Thyroid gland (tissue), 4 donors: ENCODE results near the gene F2R. TPM values are rescaled to one million over a fixed set of nuclear protein-coding genes. Genes with fewer than 3 reads are reported as not detected.

ENCODE experiments used
- DNase-seq, 2 donors: peaks; one replicate each; pipeline ENCODE4 v3.0.0-alpha.2; 2019
- H3K27ac ChIP-seq, 3 donors: fragments of 200-600 bp; sonication (generic); 1 replicate in 2 of 3; 2 replicates in 1 of 3; pipeline ENCODE4 v1.5.1; 2016 to 2019; ENCODE audit warnings: mild to moderate bottlenecking in 1 of 3, moderate library complexity in 1 of 3
- H3K27me3 ChIP-seq: fragments of 200-600 bp; sonication (generic); one replicate; pipeline ENCODE4 v1.5.1; 2019
- H3K36me3 ChIP-seq, 2 donors: fragments of 200-600 bp; sonication (generic); one replicate each; pipeline ENCODE4 v1.5.1; 2016 to 2019
- H3K4me1 ChIP-seq, 2 donors: fragments of 200-600 bp; sonication (generic); one replicate each; pipeline ENCODE4 v1.5.1; 2017 to 2019
- H3K4me3 ChIP-seq, 3 donors: fragments of 200-600 bp; sonication (generic); replicated peaks in 1 of 3; 1 replicate in 2 of 3; 2 replicates in 1 of 3; pipeline ENCODE4 v1.5.1; 2016; ENCODE audit warnings: mild to moderate bottlenecking in 1 of 3
- H3K9me3 ChIP-seq: fragments of 200-600 bp; sonication (generic); one replicate; pipeline ENCODE4 v1.5.1; 2017
- POLR2A ChIP-seq, 2 donors: fragments of 450-650 bp; IDR thresholded peaks; one replicate each; pipeline ENCODE4 v1.6.1; 2017; ENCODE audit warnings: antibody characterized with exemption in 2 of 2, mild to moderate bottlenecking in 2 of 2, moderate library complexity in 1 of 2
- WGBS, 2 donors: methylation state at CpG; one replicate each; pipeline ENCODE4 v1.1.5; 2017; 5-methylcytosine and 5-hydroxymethylcytosine counted together
- intact Hi-C: fragments of 100-400 bp; cut with DNase I; formaldehyde crosslinking; loops from one replicate; pipeline ENCODE4 v1.15.1; 2023
- total RNA-seq, 4 donors: library from RNA; depleted of rRNA; stranded (reverse); fragments of >200 nt; gene quantifications; one replicate each; pipeline ENCODE4 v1.2.3, GENCODE V29; 2016
- TF ChIP-seq, protein P1 (sequence below), 6 experiments: fragments of 200-600 bp in 3 of 6; fragments of 450-650 bp in 3 of 6; sonication (generic) in 3 of 6; IDR thresholded peaks; one replicate each; pipeline ENCODE4 v1.5.1; 2016 to 2019; ENCODE audit warnings: antibody characterized with exemption in 6 of 6, mild to moderate bottlenecking in 2 of 6, inconsistent platforms in 1 of 6, moderate library complexity in 1 of 6

F2R gene
- 10 to 100 TPM in 1 of 4 donors, 1 to 10 TPM in 3; 5.7 to 27.9 (median 8.8) TPM for total RNA-seq

DNA sequence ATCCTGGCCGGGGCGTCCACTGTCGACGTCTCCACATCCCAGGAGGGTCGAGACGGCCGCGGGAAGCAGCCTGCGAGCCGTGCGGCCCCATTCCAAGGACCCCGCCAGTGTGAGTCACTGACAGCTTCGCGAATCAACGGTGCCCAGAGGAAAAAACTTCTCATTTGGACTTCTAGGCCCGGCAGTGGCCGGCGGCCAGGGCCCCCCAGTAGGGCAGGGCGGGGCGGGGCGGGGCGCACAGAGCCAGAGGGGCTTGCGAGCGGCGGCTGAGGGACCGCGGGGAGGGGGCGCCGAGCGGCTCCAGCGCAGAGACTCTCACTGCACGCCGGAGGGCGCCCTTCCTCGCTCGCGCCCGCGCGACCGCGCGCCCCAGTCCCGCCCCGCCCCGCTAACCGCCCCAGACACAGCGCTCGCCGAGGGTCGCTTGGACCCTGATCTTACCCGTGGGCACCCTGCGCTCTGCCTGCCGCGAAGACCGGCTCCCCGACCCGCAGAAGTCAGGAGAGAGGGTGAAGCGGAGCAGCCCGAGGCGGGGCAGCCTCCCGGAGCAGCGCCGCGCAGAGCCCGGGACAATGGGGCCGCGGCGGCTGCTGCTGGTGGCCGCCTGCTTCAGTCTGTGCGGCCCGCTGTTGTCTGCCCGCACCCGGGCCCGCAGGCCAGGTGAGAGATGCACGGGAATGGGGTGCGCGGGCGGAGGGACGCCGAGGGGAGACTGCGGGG lies at the start of gene F2R:
TSS of gene F2R (plus strand) at position 391 of the 720 bp plus-strand sequence. CDS start at position 573, 182 bp downstream.
- Histone ChIP-seq H3K36me3 (no peaks in the 10 kb centered on the region), H3K4me1 (peaks cover 6 to 9% of the 10 kb centered on the region in 2 donors), H3K27me3 (no peaks in the 10 kb centered on the region), H3K4me3 (peak within 1 kb of the TSS; percentile 66 to 80 (median 67)), H3K27ac (peak within 1 kb of the TSS in 2 of 3 donors; percentile 57 to 69), H3K9me3 (no peaks in the 10 kb centered on the region)
- peak; percentile 28 to 49 for DNase-seq
- WGBS, 2 donors: 0 to 1% methylated on average over 14 to 21 of the region's 82 CpGs
- intact Hi-C loops: loop anchor here (10.0 kb wide), 1 partner anchor 59 kb away; no protein-coding TSS in a partner anchor
- TF ChIP-seq, protein P1, sequence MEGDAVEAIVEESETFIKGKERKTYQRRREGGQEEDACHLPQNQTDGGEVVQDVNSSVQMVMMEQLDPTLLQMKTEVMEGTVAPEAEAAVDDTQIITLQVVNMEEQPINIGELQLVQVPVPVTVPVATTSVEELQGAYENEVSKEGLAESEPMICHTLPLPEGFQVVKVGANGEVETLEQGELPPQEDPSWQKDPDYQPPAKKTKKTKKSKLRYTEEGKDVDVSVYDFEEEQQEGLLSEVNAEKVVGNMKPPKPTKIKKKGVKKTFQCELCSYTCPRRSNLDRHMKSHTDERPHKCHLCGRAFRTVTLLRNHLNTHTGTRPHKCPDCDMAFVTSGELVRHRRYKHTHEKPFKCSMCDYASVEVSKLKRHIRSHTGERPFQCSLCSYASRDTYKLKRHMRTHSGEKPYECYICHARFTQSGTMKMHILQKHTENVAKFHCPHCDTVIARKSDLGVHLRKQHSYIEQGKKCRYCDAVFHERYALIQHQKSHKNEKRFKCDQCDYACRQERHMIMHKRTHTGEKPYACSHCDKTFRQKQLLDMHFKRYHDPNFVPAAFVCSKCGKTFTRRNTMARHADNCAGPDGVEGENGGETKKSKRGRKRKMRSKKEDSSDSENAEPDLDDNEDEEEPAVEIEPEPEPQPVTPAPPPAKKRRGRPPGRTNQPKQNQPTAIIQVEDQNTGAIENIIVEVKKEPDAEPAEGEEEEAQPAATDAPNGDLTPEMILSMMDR (IDR thresholded peaks at IDR 0.05): peak in 5 of 6 experiments; percentile 14 to 68 (median 32)
- no peak for TF ChIP-seq POLR2A (IDR thresholded peaks at IDR 0.05)

DNA sequence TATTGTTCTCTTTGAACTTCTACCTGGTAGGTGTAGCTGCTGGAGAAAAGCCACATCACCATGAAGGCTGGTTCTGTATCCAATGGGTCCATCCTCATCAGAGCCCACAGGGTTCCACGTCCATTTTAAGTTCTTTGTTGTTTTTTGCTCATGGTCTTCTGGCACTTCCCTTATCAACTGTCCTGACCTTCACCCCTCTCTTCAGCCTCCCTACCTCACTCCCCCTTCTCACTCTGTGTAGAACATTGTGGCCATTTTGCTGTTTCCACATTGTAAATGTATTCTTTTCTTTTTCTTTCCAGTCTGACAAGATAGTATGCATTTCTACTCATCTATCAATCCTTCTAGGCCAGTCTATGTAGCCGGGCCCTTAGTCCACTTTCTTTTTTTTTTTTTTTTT lies 48.4 kb upstream of the F2R start:
- Histone ChIP-seq H3K27me3 (no peaks in the 10 kb centered on the region), H3K36me3 (no peaks in the 10 kb centered on the region), H3K4me1 (no peaks in the 10 kb centered on the region), H3K9me3 (no peaks in the 10 kb centered on the region), H3K27ac (no peak overlapping the region), H3K4me3 (no peak overlapping the region)
- TF ChIP-seq POLR2A (IDR thresholded peaks at IDR 0.05): no peak
- TF ChIP-seq, protein P1 (IDR thresholded peaks at IDR 0.05): no peak
- intact Hi-C loops: no loop called here
- DNase-seq: no peak
- 85 to 86% methylated on average over 2 of the region's 2 CpGs for WGBS, 2 donors

DNA sequence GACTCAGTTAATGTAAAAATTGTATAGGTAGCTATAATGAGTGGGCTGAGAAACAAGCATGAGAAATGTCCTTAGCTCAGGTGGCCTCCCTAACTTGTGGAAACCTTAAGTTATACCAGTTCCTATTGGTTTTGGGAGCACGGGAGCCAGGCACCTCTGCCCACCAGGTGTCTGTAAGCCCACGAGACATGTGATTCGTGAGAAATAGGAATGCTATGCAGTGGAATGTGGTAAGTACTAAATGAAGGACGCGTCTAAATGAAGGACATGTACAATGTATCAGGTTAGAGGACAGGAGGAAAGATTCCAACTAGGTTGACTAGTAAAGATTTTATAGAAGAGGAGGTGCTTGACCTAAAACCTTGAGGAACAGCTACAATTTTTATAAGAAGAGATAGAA lies 46.7 kb upstream of the F2R start:
- no peaks in the 10 kb centered on the region for H3K36me3 ChIP-seq
- no peaks in the 10 kb centered on the region for H3K27me3 ChIP-seq
- intact Hi-C loops: no loop called here
- H3K27ac ChIP-seq: no peak overlapping the region
- H3K4me3 ChIP-seq: no peak overlapping the region
- H3K9me3 ChIP-seq: no peaks in the 10 kb centered on the region
- 94 to 97% methylated on average over 5 of the region's 5 CpGs for WGBS, 2 donors
- H3K4me1 ChIP-seq: no peaks in the 10 kb centered on the region
- DNase-seq: no peak
- TF ChIP-seq, protein P1 (IDR thresholded peaks at IDR 0.05): no peak
- TF ChIP-seq POLR2A (IDR thresholded peaks at IDR 0.05): no peak

DNA sequence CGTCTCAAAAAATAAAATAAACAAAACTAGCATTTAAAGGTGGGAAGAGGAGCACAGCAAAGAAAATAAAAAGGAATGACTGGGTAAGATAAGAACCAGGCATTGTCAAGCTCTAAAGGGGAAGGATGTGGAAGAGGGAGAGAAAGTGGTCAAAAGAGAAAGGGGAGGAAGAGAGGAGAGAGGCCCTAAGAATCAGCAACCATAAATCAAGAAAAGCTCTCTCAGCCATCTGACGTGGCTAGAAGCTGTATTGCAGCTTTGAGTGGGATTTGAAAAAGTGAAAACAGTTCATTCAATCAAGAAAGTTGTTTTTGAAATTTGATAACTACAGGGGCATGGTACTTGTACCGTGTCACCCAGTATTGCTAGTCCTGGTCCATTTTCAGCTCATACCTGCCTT lies 45.4 kb upstream of the F2R start:
- Histone ChIP-seq H3K4me1 (no peaks in the 10 kb centered on the region), H3K4me3 (no peak overlapping the region), H3K27me3 (no peaks in the 10 kb centered on the region), H3K27ac (no peak overlapping the region), H3K9me3 (no peaks in the 10 kb centered on the region), H3K36me3 (no peaks in the 10 kb centered on the region)
- TF ChIP-seq, protein P1 (IDR thresholded peaks at IDR 0.05): no peak
- TF ChIP-seq POLR2A (IDR thresholded peaks at IDR 0.05): no peak
- intact Hi-C loops: no loop called here
- 86 to 92% methylated on average over 3 of the region's 3 CpGs for WGBS, 2 donors
- DNase-seq: no peak

DNA sequence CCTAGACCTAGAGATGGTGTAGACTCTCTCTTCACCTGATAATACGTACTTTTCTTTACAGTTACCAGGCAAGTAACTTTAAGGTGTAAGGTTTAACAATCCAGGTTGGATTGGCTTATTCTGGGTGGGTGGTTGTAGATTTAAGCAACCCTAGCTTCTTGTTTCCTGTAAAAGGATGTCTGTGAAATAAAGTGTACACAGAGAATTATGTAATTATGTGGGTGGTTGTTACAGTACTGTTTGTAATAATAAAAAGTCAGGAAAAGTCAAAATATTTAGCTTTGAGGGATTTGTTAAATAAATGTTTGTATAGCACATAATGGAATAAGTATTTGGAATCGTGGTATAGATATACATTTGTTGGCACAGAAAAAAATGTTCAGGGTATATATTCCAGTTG lies 43.7 kb upstream of the F2R start:
- no peak overlapping the region for H3K27ac ChIP-seq
- TF ChIP-seq, protein P1 (IDR thresholded peaks at IDR 0.05): no peak
- no peak for TF ChIP-seq POLR2A (IDR thresholded peaks at IDR 0.05)
- no peaks in the 10 kb centered on the region for H3K36me3 ChIP-seq
- no peaks in the 10 kb centered on the region for H3K27me3 ChIP-seq
- no peak overlapping the region for H3K4me3 ChIP-seq
- no peaks in the 10 kb centered on the region for H3K9me3 ChIP-seq
- H3K4me1 ChIP-seq: no peaks in the 10 kb centered on the region
- no peak for DNase-seq
- 77 to 88% methylated on average over 2 of the region's 2 CpGs for WGBS, 2 donors
- intact Hi-C loops: no loop called here
